Right atrium auricular region (tissue), 2 donors: ENCODE measurements around the gene BCL2. TPM values are rescaled to one million over a fixed set of nuclear protein-coding genes. Genes with fewer than 3 reads are reported as not detected.
"Not testable (repeated sequence)": the region's sequence is repeated elsewhere in the genome, so short reads cannot be mapped to it uniquely, and the experiment has no call there.

Source experiments
- DNase-seq: peaks from one replicate; pipeline ENCODE4 v3.0.0-alpha.2; 2019; ENCODE audit warnings: low spot score
- H3K27ac ChIP-seq, 2 donors: fragments of 200-600 bp; sonication (generic); 1 replicate in 1 of 2; 2 replicates in 1 of 2; pipeline ENCODE4 v1.5.1; 2016 to 2019
- H3K27me3 ChIP-seq, 2 donors: fragments of 200-600 bp; sonication (generic); one replicate each; pipeline versions ENCODE4 v1.5.1 to v1.6.0; 2017 to 2019
- H3K36me3 ChIP-seq: fragments of 200-600 bp; sonication (generic); one replicate; pipeline ENCODE4 v1.5.1; 2016
- H3K4me1 ChIP-seq, 2 donors: fragments of 200-600 bp; sonication (generic); one replicate each; pipeline versions ENCODE4 v1.5.1 to v1.6.0; 2017 to 2019
- H3K4me3 ChIP-seq, 2 donors: fragments of 200-600 bp; sonication (generic); 1 replicate in 1 of 2; 2 replicates in 1 of 2; pipeline ENCODE4 v1.5.1; 2017 to 2019; ENCODE audit warnings: mild to moderate bottlenecking in 1 of 2, moderate library complexity in 1 of 2
- H3K9me3 ChIP-seq, 2 donors: fragments of 200-600 bp; sonication (generic); one replicate each; pipeline ENCODE4 v1.5.1; 2019
- CTCF ChIP-seq, 2 donors: fragments of 200-600 bp; sonication (generic); IDR thresholded peaks; one replicate each; pipeline ENCODE4 v1.5.1; 2019; ENCODE audit warnings: antibody characterized with exemption in 2 of 2
- total RNA-seq, 2 donors: library from RNA; depleted of rRNA; stranded (reverse); fragments of >200 nt; gene quantifications; one replicate each; pipeline ENCODE4 v1.1.0, GENCODE V29; 2016

The BCL2 gene
- total RNA-seq, 2 donors from 2014 or later, result 6.5 to 8.0 TPM

- H3K27me3 ChIP-seq, result no peaks in the 10 kb centered on the region
Observed at GRCh38 chr18:63206433-63207142, 113.0 kb downstream of the BCL2 start.

GRCh38 chr18:63205791-63206252 is 113.7 kb downstream of the BCL2 start:
- Histone ChIP-seq H3K4me3 (no peak overlapping the region), H3K27ac (no peak overlapping the region)

More at GRCh38 chr18:63206433-63207142, 113.0 kb downstream of the BCL2 start:
- Histone ChIP-seq H3K27ac (no peak overlapping the region), H3K36me3 (no peaks in the 10 kb centered on the region), H3K4me1 (peaks cover 0 to 4% of the 10 kb centered on the region in 2 donors), H3K4me3 (no peak overlapping the region), H3K9me3 (no peaks in the 10 kb centered on the region)
- DNase-seq, result no peak
- TF ChIP-seq CTCF (IDR thresholded peaks at IDR 0.05), result no peak

GRCh38 chr18:63203497-63203896 is 116.1 kb downstream of the BCL2 start:
- Histone ChIP-seq H3K27me3 (no peaks in the 10 kb centered on the region), H3K4me3 (no peak overlapping the region), H3K4me1 (peaks cover 0 to 4% of the 10 kb centered on the region in 2 donors), H3K36me3 (no peaks in the 10 kb centered on the region), H3K27ac (no peak overlapping the region), H3K9me3 (no peaks in the 10 kb centered on the region)
- no peak for TF ChIP-seq CTCF (IDR thresholded peaks at IDR 0.05)
- no peak for DNase-seq

More at GRCh38 chr18:63205791-63206252, 113.7 kb downstream of the BCL2 start:
- Histone ChIP-seq H3K9me3 (no peaks in the 10 kb centered on the region), H3K36me3 (no peaks in the 10 kb centered on the region), H3K27me3 (no peaks in the 10 kb centered on the region), H3K4me1 (peaks cover 0 to 4% of the 10 kb centered on the region in 2 donors)
- no peak for DNase-seq
- TF ChIP-seq CTCF (IDR thresholded peaks at IDR 0.05), result no peak

- Histone ChIP-seq H3K4me3 (no peak overlapping the region), H3K27me3 (no peaks in the 10 kb centered on the region), H3K9me3 (no peaks in the 10 kb centered on the region), H3K27ac (no peak overlapping the region), H3K36me3 (no peaks in the 10 kb centered on the region), H3K4me1 (peaks cover 0 to 4% of the 10 kb centered on the region in 2 donors)
- DNase-seq, result no peak
- no peak for TF ChIP-seq CTCF (IDR thresholded peaks at IDR 0.05)
Observed at GRCh38 chr18:63202828-63203227, 116.7 kb downstream of the BCL2 start.

GRCh38 chr18:63201456-63201855 is 118.1 kb downstream of the BCL2 start:
- not testable (repeated sequence) for H3K27me3 ChIP-seq, H3K36me3 ChIP-seq, H3K27ac ChIP-seq, H3K4me3 ChIP-seq, H3K4me1 ChIP-seq, DNase-seq, H3K9me3 ChIP-seq

GRCh38 chr18:63199743-63200241 is 119.8 kb downstream of the BCL2 start:
- Histone ChIP-seq H3K36me3 (no peaks in the 10 kb centered on the region), H3K27me3 (no peaks in the 10 kb centered on the region), H3K9me3 (no peaks in the 10 kb centered on the region), H3K27ac (no peak overlapping the region), H3K4me1 (peaks cover 0 to 8% of the 10 kb centered on the region in 2 donors), H3K4me3 (no peak overlapping the region)
- no peak for TF ChIP-seq CTCF (IDR thresholded peaks at IDR 0.05)
- no peak for DNase-seq
